ENCODE results near the gene TACR2.
A peak's percentile ranks its signal among the peaks of the same experiment; 100 is the strongest.

The TACR2 gene

GRCh38 chr10:69418052-69418752 lies 1.5 kb upstream of the TACR2 start:
- DNase-seq, result no peak

GRCh38 chr10:69417542-69417941 lies 824 bp upstream of the TACR2 start:
- DNase-seq, result no peak

- DNase-seq, result no peak
Measured at GRCh38 chr10:69415951-69416350, 767 bp downstream of the TACR2 start.

- DNase-seq, result no peak
Measured at GRCh38 chr10:69415049-69415448, 1.7 kb downstream of the TACR2 start.

- no peak for DNase-seq
Measured at GRCh38 chr10:69414036-69415018, 2.4 kb downstream of the TACR2 start.

- peak in 1 of 2 experiments; percentile 37 for DNase-seq
Measured at GRCh38 chr10:69413221-69413865, 3.4 kb downstream of the TACR2 start.

- no peak for DNase-seq
Measured at GRCh38 chr10:69412232-69412790, 4.4 kb downstream of the TACR2 start.

GRCh38 chr10:69411476-69411875 lies 5.2 kb downstream of the TACR2 start:
- DNase-seq, result no peak

GRCh38 chr10:69410487-69410886 lies 6.2 kb downstream of the TACR2 start:
- DNase-seq, result no peak

- no peak for DNase-seq
Measured at GRCh38 chr10:69409968-69410367, 6.8 kb downstream of the TACR2 start.

- DNase-seq, result no peak
Measured at GRCh38 chr10:69409176-69409495, 7.6 kb downstream of the TACR2 start.

GRCh38 chr10:69408318-69409175 lies 8.2 kb downstream of the TACR2 start:
- peak; percentile 88 to 90 for DNase-seq

GRCh38 chr10:69407621-69408301 lies 9.0 kb downstream of the TACR2 start:
- DNase-seq, result peak in 1 of 2 experiments; percentile 26

- no peak for DNase-seq
Measured at GRCh38 chr10:69406816-69407580, 9.7 kb downstream of the TACR2 start.

GRCh38 chr10:69406302-69406811 lies 10.4 kb downstream of the TACR2 start:
- DNase-seq, result peak in 1 of 2 experiments; percentile 14

- no peak for DNase-seq
Measured at GRCh38 chr10:69405221-69405620, 11.5 kb downstream of the TACR2 start.

- DNase-seq, result no peak
Measured at GRCh38 chr10:69404786-69405185, 11.9 kb downstream of the TACR2 start.

GRCh38 chr10:69403519-69403918 lies 13.2 kb downstream of the TACR2 start:
- DNase-seq, result no peak

GRCh38 chr10:69403066-69403465 lies 13.7 kb downstream of the TACR2 start:
- no peak for DNase-seq

- no peak for DNase-seq
Measured at GRCh38 chr10:69402386-69402785, 14.3 kb downstream of the TACR2 start.

GRCh38 chr10:69401416-69401815 lies 15.3 kb downstream of the TACR2 start:
- DNase-seq, result no peak
